Lung (tissue), 12 donors: ENCODE results near the gene C22orf39. TPM values are rescaled to one million over a fixed set of nuclear protein-coding genes. Genes with fewer than 3 reads are reported as not detected.

Experiments
- ATAC-seq: fragments of 200-7000 bp; cut with Tn5 transposase; one replicate; pipeline ENCODE4 v1.9.1; 2020; ENCODE audit warnings: moderate number of reproducible peaks; ENCODE audit not compliant: insufficient read depth, low FRiP score
- DNase-seq, 3 donors: peaks; one replicate each; pipeline ENCODE4 v3.0.0-alpha.2; 2013 to 2017
- H3K27ac ChIP-seq, 2 donors: one replicate each; pipeline ENCODE4 v1.5.1; 2013; ENCODE audit warnings: mild to moderate bottlenecking in 2 of 2, moderate library complexity in 2 of 2, control low read depth in 1 of 2, inconsistent platforms in 1 of 2, low read depth in 1 of 2, low read length in 1 of 2
- H3K27me3 ChIP-seq, 3 donors: one replicate each; pipeline ENCODE4 v1.5.1; 2013; ENCODE audit warnings: low read length in 2 of 3; ENCODE audit not compliant: control insufficient read depth in 3 of 3, insufficient read depth in 3 of 3
- H3K36me3 ChIP-seq, 4 donors: one replicate each; pipeline ENCODE4 v1.5.1; 2013; ENCODE audit warnings: low read length in 4 of 4, mild to moderate bottlenecking in 1 of 4, moderate library complexity in 1 of 4; ENCODE audit not compliant: control insufficient read depth in 4 of 4, insufficient read depth in 4 of 4
- H3K4me1 ChIP-seq, 5 donors: one replicate each; pipeline ENCODE4 v1.5.1; 2013; ENCODE audit warnings: low read length in 5 of 5, mild to moderate bottlenecking in 2 of 5, moderate library complexity in 1 of 5; ENCODE audit not compliant: control insufficient read depth in 5 of 5, insufficient read depth in 5 of 5
- H3K4me3 ChIP-seq: one replicate; pipeline ENCODE4 v1.5.1; 2013; ENCODE audit warnings: mild to moderate bottlenecking, control low read depth, moderate library complexity
- H3K9ac ChIP-seq, 2 donors: one replicate each; pipeline ENCODE4 v1.5.1; 2013; ENCODE audit warnings: low read length in 2 of 2, control low read depth in 1 of 2; ENCODE audit not compliant: insufficient read depth in 1 of 2
- H3K9me3 ChIP-seq, 4 donors: one replicate each; pipeline ENCODE4 v1.5.1; 2013; ENCODE audit warnings: low read length in 3 of 4, mild to moderate bottlenecking in 1 of 4, moderate library complexity in 1 of 4; ENCODE audit not compliant: control insufficient read depth in 4 of 4, insufficient read depth in 3 of 4
- CTCF ChIP-seq: IDR thresholded peaks from 2 replicates; pipeline ENCODE4 v1.5.1; 2012; ENCODE audit warnings: mild to moderate bottlenecking; ENCODE audit errors: control extremely low read depth, extremely low read depth
- WGBS, 2 donors: extraction: QIAGEN DNeasy Blood & Tissue Kit; methylation state at CpG; one replicate each; pipeline ENCODE4 v1.1.7; 2013; 5-methylcytosine and 5-hydroxymethylcytosine counted together
- polyA plus RNA-seq, 2 donors: library from polyadenylated mRNA; stranded (reverse); fragments of 200-250 nt; gene quantifications; one replicate each; pipeline ENCODE4 v1.2.1, GENCODE V29; 2013
- total RNA-seq, 2 donors: library from RNA; depleted of rRNA in 1 of 2; stranded (reverse); fragments of >200 nt in 1 of 2; gene quantifications; one replicate each; pipeline ENCODE4 v1.2.1, GENCODE V29; 2014 to 2021
- donor health status: control.
- donor health status: control.
- donor health status: Bipolar disorder and iron deficiency.
- donor health status: healthy.
- donor health status: DM: yes; HTN: yes; CAD: no.

The C22orf39 gene
- total and polyA plus RNA-seq, 4 donors: 24.2 to 39.9 (median 28.6) TPM

GRCh38 chr22:19478901-19479354, 31.4 kb upstream of the C22orf39 start, which contains the start of gene UFD1:
UFD1 (minus strand) TSS chr22:19479193; CDS start chr22:19479085, 108 bp downstream.
- ATAC-seq (peak; percentile 75), DNase-seq (peak in 2 of 3 donors; percentile 89)
- H3K4me1 ChIP-seq: peaks cover 0 to 21% (median 3%) of the 10 kb centered on the region in 5 donors
- WGBS, 2 donors: 0% methylated on average over 36 to 42 of the region's 42 CpGs
- H3K4me3 ChIP-seq: peak within 1 kb of the TSS; percentile 82
- no peaks in the 10 kb centered on the region for H3K27me3 ChIP-seq
- H3K9ac ChIP-seq: peak within 1 kb of the TSS; percentile 46 to 80
- H3K9me3 ChIP-seq: no peaks in the 10 kb centered on the region
- peaks cover 0 to 10% (median 3%) of the 10 kb centered on the region in 4 donors for H3K36me3 ChIP-seq
- no peak for TF ChIP-seq CTCF
- peak within 1 kb of the TSS; percentile 96 to 99 for H3K27ac ChIP-seq

GRCh38 chr22:19478045-19478900, 30.8 kb upstream of the C22orf39 start:
- ATAC-seq (no peak), DNase-seq (peak in 1 of 3 donors; percentile 32)
- Histone ChIP-seq H3K36me3 (peaks cover 4 to 15% (median 7%) of the 10 kb centered on the region in 4 donors), H3K4me1 (peaks cover 0 to 21% (median 3%) of the 10 kb centered on the region in 5 donors), H3K4me3 (peak overlapping the region; percentile 82), H3K27me3 (no peaks in the 10 kb centered on the region), H3K9ac (peak overlapping the region; percentile 42 to 62), H3K9me3 (no peaks in the 10 kb centered on the region), H3K27ac (peak overlapping the region; percentile 96 to 99)
- no peak for TF ChIP-seq CTCF
- 1 to 2% methylated on average over 31 of the region's 31 CpGs for WGBS, 2 donors

GRCh38 chr22:19477321-19478044, 30.0 kb upstream of the C22orf39 start:
- H3K27ac ChIP-seq: peak overlapping the region; percentile 37 to 96
- peak overlapping the region; percentile 82 for H3K4me3 ChIP-seq
- DNase-seq (peak in 2 of 3 donors; percentile 73), ATAC-seq (no peak)
- H3K9me3 ChIP-seq: no peaks in the 10 kb centered on the region
- no peaks in the 10 kb centered on the region for H3K27me3 ChIP-seq
- H3K36me3 ChIP-seq: peaks cover 9 to 19% (median 11%) of the 10 kb centered on the region in 4 donors
- 21 to 23% methylated on average over 5 of the region's 5 CpGs for WGBS, 2 donors
- no peak for TF ChIP-seq CTCF
- peaks cover 0 to 21% (median 3%) of the 10 kb centered on the region in 5 donors for H3K4me1 ChIP-seq
- H3K9ac ChIP-seq: peak overlapping the region; percentile 42 to 62
